HG02885 (cell line): ENCODE results near the gene SPTBN5.

ENCODE experiments used
- ATAC-seq: cut with Tn5 transposase; IDR thresholded peaks from one replicate; pipeline ENCODE4 v1.9.1; 2021; ENCODE audit warnings: mild to moderate bottlenecking; ENCODE audit not compliant: unreplicated experiment, poor library complexity

The SPTBN5 gene

GRCh38 chr15:41893422-41894250 lies at the start of gene SPTBN5:
Gene SPTBN5 (minus strand): TSS chr15:41894053. CDS start chr15:41893497, 556 bp downstream.
- ATAC-seq: no peak

DNA sequence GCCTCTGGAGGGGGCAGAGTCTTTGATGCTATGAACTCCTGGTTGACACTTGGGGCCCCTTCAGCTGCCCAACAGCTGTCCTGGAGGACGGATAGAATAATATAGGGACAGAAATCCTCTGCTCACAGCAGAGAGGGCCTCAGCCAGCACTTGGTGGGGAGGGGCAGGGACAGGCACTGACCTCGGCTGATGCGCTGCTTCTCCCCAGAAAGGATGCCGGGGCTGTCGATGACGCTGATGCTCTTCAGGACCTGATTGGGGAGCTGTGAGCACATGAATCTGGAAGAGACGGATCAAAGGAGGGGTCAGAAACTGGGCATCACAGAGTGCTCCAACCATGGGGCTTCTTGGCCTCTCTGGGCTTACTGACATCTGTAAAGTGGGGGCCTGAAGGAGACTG lies 49.0 kb upstream of the SPTBN5 start:
- no peak for ATAC-seq

DNA sequence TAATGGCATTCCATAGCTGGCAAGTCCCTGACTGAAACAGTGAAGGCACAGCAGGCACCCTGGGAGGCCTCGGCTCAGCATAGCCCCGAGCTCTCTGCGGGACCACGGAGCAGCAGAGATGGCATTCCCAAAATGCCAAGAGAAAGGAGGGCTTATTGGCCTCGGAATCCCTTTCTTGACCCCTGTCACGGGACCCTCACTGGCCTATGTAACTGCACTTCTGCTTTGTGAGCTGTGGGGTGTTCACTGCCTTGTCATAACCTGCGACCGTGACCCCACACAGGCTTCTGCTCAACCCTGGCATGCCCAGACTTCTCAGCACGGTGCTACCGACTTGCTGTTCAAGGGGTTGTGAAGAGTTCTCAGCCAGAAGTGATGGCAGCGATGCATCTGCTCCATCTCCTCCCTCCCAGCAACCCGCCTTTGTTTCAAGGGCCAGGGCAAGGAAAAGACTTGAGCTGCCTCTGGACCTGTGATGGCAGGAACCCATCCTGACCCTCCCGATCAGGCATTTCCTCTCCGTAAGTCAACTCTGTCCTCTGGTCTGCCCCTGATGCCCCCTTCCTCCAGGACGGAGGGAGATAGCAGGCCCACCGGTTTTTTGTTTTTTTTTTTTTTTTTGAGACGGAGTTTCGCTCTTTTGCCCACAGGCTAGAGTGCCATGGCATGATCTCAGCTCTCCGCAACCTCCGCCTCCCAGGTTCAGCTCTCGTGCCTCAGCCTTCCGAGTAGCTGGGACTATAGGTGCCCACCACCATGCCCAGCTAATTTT lies 48.0 kb upstream of the SPTBN5 start:
- ATAC-seq: no peak

DNA sequence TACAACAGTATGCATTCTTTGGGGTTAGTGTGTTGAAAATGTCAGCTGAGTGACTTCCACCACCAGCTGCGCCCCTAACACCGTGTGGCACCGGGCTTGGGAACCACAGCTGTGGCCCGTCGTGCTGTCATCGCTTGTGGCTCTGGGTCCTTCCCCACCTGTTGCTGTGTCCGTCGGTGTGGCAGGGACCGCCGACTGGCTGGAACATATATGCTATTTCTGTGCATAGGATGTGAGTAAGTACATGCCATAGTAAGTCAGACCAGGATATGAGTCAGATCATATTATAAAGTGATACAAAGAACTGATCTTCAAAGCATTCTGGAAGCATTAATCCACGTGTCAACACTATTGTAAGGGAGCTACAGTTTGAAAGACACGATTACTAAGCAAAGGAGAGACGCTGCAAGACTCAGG lies 46.6 kb upstream of the SPTBN5 start:
- no peak for ATAC-seq

DNA sequence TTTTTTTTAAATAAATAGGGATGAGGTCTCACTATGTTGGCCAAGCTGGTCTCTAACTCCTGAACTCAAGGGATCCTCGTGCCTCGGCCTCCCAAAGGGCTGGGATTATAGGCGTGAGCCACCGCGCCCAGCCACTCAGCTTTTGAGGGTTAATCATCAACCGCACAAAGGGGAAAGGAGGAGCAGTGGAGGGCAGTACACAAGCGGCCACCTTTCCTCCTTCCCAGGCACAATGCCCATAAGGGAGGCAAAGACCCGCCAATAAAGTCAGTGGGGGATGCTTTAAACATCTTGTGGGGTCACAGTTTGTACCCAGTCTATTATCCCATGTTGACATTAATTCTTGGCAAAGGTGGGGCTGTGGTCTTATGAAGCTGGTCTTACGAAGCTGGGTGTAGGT lies 46.1 kb upstream of the SPTBN5 start:
- no peak for ATAC-seq

GRCh38 chr15:41937568-41937923 lies 43.7 kb upstream of the SPTBN5 start:
- no peak for ATAC-seq

DNA sequence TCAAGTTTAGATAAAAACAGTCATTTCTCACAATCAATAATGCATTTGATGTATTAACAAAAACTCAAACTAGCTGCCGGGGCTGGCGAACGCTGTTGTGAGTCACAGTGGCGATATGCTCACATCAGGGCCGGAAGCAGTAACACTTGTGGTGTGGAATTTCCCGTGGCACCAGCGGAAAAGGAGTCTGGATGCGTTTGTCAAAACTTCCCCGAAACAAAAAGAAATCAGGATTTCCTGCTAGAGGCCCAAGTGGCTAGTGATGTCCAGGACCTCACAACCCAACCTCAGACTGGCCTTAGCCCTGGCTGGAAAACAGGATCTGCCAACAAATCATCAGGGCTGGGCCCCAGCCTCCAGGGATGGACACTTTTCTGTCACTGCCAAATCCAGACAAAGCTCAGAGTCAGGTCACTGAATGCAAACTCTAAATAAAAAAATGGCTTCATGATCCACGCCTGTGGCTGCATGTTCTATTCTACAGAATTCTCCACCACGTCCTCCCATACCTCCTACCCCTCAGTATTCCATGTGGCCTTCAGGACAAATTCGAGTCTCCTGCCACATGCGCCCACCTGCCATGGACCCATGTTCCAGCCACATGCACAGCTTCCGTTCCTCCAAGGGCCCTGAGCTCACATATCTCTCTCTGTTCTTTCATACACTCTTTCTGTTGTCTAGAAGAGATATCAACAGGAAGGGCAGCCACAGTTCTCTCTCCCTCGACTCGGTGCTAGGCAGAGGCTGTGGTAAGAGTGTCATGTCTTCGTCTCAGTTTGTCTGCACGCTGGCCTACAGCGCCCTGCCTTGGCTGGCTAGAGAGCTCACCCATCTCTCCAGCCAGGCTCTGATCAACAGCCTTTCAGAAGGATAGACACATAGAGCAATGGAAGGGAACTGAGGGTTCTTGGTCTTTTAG lies 43.1 kb upstream of the SPTBN5 start:
- peak; percentile 66 for ATAC-seq

- ATAC-seq: no peak
These were observed 42.3 kb upstream of the SPTBN5 start for GRCh38 chr15:41936155-41936554.

DNA sequence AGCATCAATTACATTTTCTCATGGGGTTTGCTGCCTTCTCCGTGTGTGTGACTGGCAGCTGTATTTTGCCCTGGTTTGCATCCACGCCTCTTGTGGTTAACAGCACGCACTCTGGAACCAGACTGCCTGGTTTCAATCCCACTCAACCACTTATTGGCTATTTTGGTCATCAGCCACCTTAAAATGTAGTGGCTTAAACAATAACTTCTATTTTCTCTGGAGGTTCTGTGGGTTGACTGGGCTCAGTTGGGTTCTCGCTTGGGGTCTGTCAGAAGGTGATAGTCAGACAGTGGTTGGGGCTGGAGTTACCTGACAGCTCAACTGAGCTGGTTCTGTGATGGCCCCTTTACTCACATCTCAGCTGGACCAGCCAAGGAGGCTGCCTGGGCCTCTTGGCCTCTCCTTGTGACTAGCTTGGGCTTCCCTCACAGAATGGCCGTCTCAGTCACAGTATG lies 41.7 kb upstream of the SPTBN5 start:
- ATAC-seq: no peak

- no peak for ATAC-seq
These were observed 41.0 kb upstream of the SPTBN5 start for GRCh38 chr15:41934843-41935242.

DNA sequence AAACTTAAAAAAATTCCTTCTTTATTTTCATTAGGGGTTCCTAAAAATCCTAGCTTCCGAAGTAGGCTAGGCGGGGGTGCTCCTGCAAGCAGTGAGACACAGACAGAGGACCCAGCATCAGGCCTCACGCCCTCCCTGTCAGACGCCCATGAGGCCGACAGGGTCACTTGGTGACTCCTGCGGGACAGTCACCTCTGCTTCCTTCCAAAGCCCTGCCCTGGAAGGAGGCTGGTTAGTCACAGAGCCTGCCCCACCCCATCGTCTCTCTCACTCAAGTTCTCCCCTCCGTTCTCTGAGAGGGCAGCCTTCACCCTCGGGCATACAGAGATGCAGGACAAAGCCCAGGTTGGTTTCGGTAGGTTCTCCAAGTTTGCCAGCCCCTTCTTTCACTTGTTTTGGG lies 39.9 kb upstream of the SPTBN5 start:
- no peak for ATAC-seq

- no peak for ATAC-seq
These were observed 39.5 kb upstream of the SPTBN5 start for GRCh38 chr15:41933326-41933725.

DNA sequence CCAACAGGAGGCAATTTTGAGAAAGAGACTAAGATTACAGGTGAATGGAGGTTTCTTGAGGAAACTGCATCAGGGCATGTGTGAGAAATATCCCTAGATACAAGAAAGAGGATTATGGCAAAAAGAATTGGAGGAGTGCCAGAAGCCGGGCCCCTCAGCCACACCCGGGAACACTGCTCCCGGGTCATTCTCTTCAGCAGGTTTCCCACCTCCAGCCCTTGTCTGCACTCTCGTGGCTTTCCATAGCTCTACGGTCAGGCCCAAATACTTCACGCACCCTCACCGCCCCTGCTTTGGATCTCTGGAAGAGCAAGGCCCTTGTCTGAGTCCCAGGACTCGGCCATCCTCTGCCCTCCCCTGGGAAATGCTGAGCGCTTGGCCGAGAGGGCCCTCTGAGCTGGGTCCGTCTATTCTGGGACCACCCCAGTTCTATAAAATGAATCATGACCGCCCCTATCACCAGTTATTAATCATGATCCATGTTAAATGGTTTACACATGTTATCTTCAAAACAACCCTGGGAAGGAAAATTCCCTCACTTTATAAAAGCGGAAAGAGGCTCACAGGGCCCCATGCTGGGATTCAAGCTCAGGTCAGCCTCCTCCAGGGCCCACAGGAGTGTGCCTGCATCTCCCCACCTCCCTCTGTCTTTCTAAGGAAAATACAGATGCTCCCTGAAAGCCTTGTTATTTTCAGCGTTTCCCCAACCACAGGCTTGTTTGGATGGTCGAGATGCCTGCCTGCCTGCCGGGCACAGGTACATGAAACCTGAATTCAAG lies 38.8 kb upstream of the SPTBN5 start:
- ATAC-seq: no peak

GRCh38 chr15:41932101-41932500 lies 38.2 kb upstream of the SPTBN5 start:
- ATAC-seq: no peak

DNA sequence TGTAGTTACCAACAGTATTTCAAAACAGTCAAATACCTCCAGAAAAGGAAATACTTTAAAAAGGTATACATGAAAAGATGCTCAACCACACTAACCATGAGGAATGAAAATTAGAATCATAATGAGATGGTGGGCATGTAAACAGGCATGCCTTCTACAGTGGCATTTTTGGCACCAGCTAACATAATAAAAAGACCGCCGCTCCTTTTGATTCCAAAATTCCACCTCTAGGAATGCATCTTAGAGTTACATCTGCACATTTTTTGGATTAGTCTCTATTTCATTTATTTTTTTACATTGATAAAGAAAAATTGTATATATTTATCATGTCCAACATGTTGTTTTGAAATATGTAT lies 37.0 kb upstream of the SPTBN5 start:
- no peak for ATAC-seq

DNA sequence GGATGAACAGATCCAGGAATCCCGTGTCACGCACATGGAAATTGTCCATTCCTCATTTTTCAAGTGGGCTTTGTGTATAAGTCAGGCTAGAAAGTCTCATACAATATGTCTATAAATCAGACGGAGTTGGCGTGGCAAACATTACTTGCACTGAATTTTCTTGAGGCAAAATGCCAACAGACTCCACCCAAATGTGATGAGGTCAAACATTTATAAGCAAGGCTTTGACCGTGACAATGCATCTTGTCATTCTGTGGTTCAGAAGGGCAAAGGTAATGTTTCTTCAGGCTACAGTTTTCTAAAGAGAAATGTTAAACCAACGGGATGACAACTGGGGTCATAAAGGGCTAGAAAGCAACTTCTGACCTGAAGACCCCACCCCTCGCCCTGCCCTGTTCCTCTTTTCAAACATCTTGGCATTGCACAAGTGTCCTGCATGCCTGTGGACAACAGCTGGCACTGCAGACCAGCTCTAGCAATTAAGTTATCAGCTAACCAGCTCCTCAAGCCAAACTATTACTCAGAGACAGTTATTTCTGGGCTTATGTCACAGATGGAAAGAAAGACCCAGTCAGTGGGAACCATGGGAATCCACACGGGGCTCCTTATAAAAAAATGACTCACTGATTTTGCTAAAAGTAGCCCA lies 36.5 kb upstream of the SPTBN5 start:
- ATAC-seq: no peak

DNA sequence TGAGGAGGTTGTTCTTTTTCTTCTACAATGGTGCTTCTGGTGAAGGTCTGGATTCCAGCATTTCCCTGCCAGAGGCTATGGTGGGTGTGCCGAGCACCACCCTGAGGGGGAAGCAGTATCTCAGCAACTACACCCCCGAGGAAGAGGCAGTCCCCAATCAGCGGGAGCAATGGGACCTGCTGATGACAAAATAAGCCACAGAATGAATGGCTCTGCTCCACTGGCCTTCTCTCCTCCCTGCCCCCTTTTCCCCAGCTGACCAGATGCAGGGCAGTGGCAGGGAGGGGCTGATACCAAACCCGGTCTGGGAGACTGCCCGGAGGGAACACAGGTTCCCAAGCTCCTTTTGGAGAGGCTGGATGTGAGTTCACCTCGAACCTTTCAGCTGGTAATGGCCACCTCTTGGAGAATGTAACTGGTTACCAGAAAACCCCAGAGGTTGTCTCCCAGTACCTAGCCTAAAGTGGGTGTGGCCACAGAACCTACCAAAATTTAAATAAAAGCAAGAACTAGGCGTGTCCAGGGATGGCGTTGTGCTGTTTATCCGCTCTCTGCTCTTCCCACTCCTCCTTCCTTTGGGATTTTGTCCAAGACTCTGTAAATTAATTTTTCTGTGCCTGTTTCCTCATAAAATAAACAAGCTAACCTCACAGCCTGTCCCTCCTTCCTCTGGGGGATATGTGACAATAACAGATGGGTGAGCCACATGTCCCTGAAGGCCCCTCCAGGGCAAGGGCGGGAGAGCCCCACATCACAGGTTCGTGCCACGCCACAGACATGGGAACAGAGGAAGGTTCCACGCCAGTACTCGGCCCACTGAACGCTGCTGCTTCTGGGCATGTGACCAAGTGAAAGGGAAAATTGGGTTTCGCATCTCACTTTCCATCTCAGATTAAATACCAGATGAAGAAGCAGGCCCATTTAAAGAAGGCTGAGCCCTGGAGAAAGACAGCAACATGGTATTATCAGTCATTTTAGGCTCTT lies 35.1 kb upstream of the SPTBN5 start:
- peak; percentile 73 for ATAC-seq

DNA sequence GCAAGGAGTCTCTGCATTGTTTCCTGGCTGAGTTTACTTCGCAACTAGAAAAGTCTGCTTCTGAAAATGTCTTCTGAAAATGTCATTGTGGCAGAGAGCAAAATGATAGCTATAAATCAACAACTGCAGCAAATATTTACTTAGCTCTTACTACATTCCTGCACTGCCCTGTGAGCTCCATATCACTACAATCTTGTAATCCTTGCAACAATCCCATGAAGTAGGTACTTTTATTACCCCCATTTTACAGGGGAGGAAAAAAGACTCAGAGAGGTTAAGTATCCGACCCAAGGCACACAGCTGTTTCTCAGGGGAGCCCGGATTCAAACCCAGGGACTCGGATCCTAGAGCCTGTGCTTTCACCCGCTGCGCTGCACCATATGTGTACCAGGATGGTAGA lies 34.2 kb upstream of the SPTBN5 start:
- ATAC-seq: no peak
